PC-9 (cell line): ENCODE measurements around the gene ZFP3. TPM values are rescaled to one million over a fixed set of nuclear protein-coding genes. Genes with fewer than 3 reads are reported as not detected.
"Not testable (repeated sequence)": the region's sequence is repeated elsewhere in the genome, so short reads cannot be mapped to it uniquely, and the experiment has no call there.

Experiments used
- BruUV-seq: library from RNA; stranded (reverse); fragments of 400-500 nt; replicated peaks from 2 replicates; lab custom pipeline; 2021; lab: Mats Ljungman, UMichigan
- CTCF ChIA-PET: fragments of 300-600 bp; sonication (Branson Sonifier 250); formaldehyde crosslinking; loops from one replicate; lab custom pipeline; 2022; ENCODE audit warnings: antibody characterized with exemption; lab: Charles Lee
- POLR2A ChIA-PET: fragments of 300-600 bp; sonication (Branson Sonifier 250); formaldehyde crosslinking; loops from one replicate; lab custom pipeline; 2022; ENCODE audit warnings: antibody characterized with exemption; ENCODE audit not compliant: unreplicated experiment; lab: Charles Lee
- DNase-seq, 2 experiments: peaks; one replicate each; pipeline versions ENCODE4 v3.0.0 to v3.0.0-alpha.2; 2015 to 2022; ENCODE audit warnings: mixed read lengths in 1 of 2
- H2AFZ ChIP-seq: fragments of 200-600 bp; sonication (generic); 2 replicates; pipeline ENCODE4 v1.8.1; 2017; ENCODE audit warnings: antibody characterized with exemption
- H3F3A ChIP-seq: fragments of 200-600 bp; sonication (generic); 2 replicates; pipeline ENCODE4 v1.8.1; 2017; ENCODE audit warnings: antibody characterized with exemption, mild to moderate bottlenecking, low read depth; ENCODE audit not compliant: insufficient read depth
- H3K27ac ChIP-seq: fragments of 200-600 bp; sonication (generic); 2 replicates; pipeline ENCODE4 v1.6.1; 2016; ENCODE audit warnings: mixed run types
- H3K27me3 ChIP-seq: fragments of 200-600 bp; sonication (generic); 2 replicates; pipeline ENCODE4 v1.6.1; 2016; ENCODE audit warnings: low read depth, mixed run types; ENCODE audit not compliant: insufficient read depth
- H3K36me3 ChIP-seq: fragments of 200-600 bp; sonication (generic); 2 replicates; pipeline ENCODE4 v1.6.1; 2016; ENCODE audit warnings: low read depth, mixed run types
- H3K4me1 ChIP-seq: fragments of 200-600 bp; sonication (generic); replicated peaks from 2 replicates; pipeline ENCODE4 v1.6.1; 2016; ENCODE audit warnings: mixed run types; ENCODE audit not compliant: insufficient read depth
- H3K4me2 ChIP-seq: fragments of 200-600 bp; sonication (generic); 2 replicates; pipeline ENCODE4 v1.6.1; 2017; ENCODE audit warnings: mixed run types
- H3K4me3 ChIP-seq: fragments of 200-600 bp; sonication (generic); 2 replicates; pipeline ENCODE4 v1.6.1; 2016; ENCODE audit warnings: mixed run types
- H3K79me2 ChIP-seq: fragments of 200-600 bp; sonication (generic); 2 replicates; pipeline ENCODE4 v1.6.1; 2017; ENCODE audit warnings: low read depth, mixed run types
- H3K9me2 ChIP-seq: fragments of 200-600 bp; sonication (generic); 2 replicates; pipeline ENCODE4 v1.8.1; 2017; ENCODE audit warnings: mild to moderate bottlenecking; ENCODE audit not compliant: insufficient read depth
- H3K9me3 ChIP-seq: fragments of 200-600 bp; sonication (generic); 2 replicates; pipeline ENCODE4 v1.8.1; 2016; ENCODE audit warnings: low read depth; ENCODE audit not compliant: insufficient read depth
- H4K20me1 ChIP-seq: fragments of 200-600 bp; sonication (generic); 2 replicates; pipeline ENCODE4 v1.8.1; 2017; ENCODE audit not compliant: insufficient read depth
- CTCF ChIP-seq: fragments of 200-600 bp; sonication (generic); conservative IDR thresholded peaks from 2 replicates; pipeline ENCODE4 v1.6.1; 2017; ENCODE audit warnings: mixed run types, antibody characterized with exemption, mild to moderate bottlenecking, moderate library complexity
- EZH2 ChIP-seq: fragments of 200-600 bp; sonication (generic); IDR thresholded peaks from 2 replicates; pipeline ENCODE4 v1.8.0; 2017; ENCODE audit warnings: antibody characterized with exemption, low read depth
- intact Hi-C: fragments of 100-400 bp; cut with micrococcal nuclease; formaldehyde crosslinking; loops from one replicate; pipeline ENCODE4 v1.10.0; 2022; ENCODE audit not compliant: unreplicated experiment
- total RNA-seq: library from RNA; stranded (reverse); gene quantifications from 2 replicates; pipeline ENCODE4 v1.2.3, GENCODE V29; 2021

ZFP3 gene
- total RNA-seq, 1 experiment from 2014 or later = 4.5 TPM

- H3K36me3 ChIP-seq = no peaks in the 10 kb centered on the region
- peaks cover 1% of the 10 kb centered on the region; the same call in 1 of the 2 replicates for H3K9me3 ChIP-seq
- H3K27me3 ChIP-seq = peaks cover 38% of the 10 kb centered on the region
- H3K9me2 ChIP-seq = no peaks in the 10 kb centered on the region
- H4K20me1 ChIP-seq = no peaks in the 10 kb centered on the region
- POLR2A ChIA-PET = no interaction called here
- no peak within 1 kb of the TSS for H3K4me2 ChIP-seq
- intact Hi-C loops = no loop called here
- H3K27ac ChIP-seq = no peak within 1 kb of the TSS
- H3F3A ChIP-seq = peaks cover 15% of the 10 kb centered on the region
- H3K4me1 ChIP-seq = peaks cover 7% of the 10 kb centered on the region; the same call in 1 of the 2 replicates
- H2AFZ ChIP-seq = no peak within 1 kb of the TSS
- H3K79me2 ChIP-seq = 0 out of 2 replicates have a peak, but pooled peaks cover 2% of the 10 kb centered on the region
- no peak for TF ChIP-seq CTCF
- TF ChIP-seq EZH2 = no peak
- BruUV-seq = no TSS peak
- CTCF ChIA-PET = no interaction called here
- H3K4me3 ChIP-seq = no peak within 1 kb of the TSS
- no peak for DNase-seq
Measured at GRCh38 chr17:5115673-5116651, 37.7 kb downstream of the ZFP3 start, which contains the start of gene USP6. Gene USP6, plus strand, starts transcription at chr17:5116032. Its CDS starts 14,336 bp downstream, at chr17:5130368.

- Histone ChIP-seq H3K4me3 (no peak overlapping the region), H3K27ac (no peak overlapping the region), H3K79me2 (no peaks in the 10 kb centered on the region), H3K9me3 (no peaks in the 10 kb centered on the region), H3F3A (peaks cover 6% of the 10 kb centered on the region), H3K9me2 (no peaks in the 10 kb centered on the region), H3K27me3 (peaks cover 49% of the 10 kb centered on the region), H2AFZ (no peak overlapping the region), H4K20me1 (no peaks in the 10 kb centered on the region), H3K36me3 (no peaks in the 10 kb centered on the region), H3K4me2 (no peak overlapping the region), H3K4me1 (no peaks in the 10 kb centered on the region)
- intact Hi-C loops = no loop called here
- BruUV-seq = no TSS peak
- CTCF ChIA-PET = no interaction called here
- no peak for DNase-seq
- POLR2A ChIA-PET = no interaction called here
- TF ChIP-seq EZH2 = no peak
- TF ChIP-seq CTCF = no peak
Measured at GRCh38 chr17:5118219-5118618, 40.0 kb downstream of the ZFP3 start.

- peaks cover 61% of the 10 kb centered on the region for H3K27me3 ChIP-seq
- POLR2A ChIA-PET = no interaction called here
- CTCF ChIA-PET = no interaction called here
Measured at GRCh38 chr17:5120036-5120435, 41.8 kb downstream of the ZFP3 start.

GRCh38 chr17:5120436-5121185, 42.3 kb downstream of the ZFP3 start:
- H3K79me2 ChIP-seq, H3K4me3 ChIP-seq, POLR2A ChIA-PET, H3K4me1 ChIP-seq, H3K36me3 ChIP-seq, CTCF ChIA-PET, H2AFZ ChIP-seq, H3K27ac ChIP-seq, intact Hi-C loops, DNase-seq, H3F3A ChIP-seq, H3K9me2 ChIP-seq, BruUV-seq, H3K9me3 ChIP-seq, H4K20me1 ChIP-seq, H3K4me2 ChIP-seq: not testable (repeated sequence)
- peaks cover 65% of the 10 kb centered on the region for H3K27me3 ChIP-seq

More at GRCh38 chr17:5120036-5120435, 41.8 kb downstream of the ZFP3 start:
- H3F3A ChIP-seq = no peaks in the 10 kb centered on the region
- H3K4me1 ChIP-seq = no peaks in the 10 kb centered on the region
- H3K79me2 ChIP-seq = no peaks in the 10 kb centered on the region
- DNase-seq = no peak
- intact Hi-C loops = no loop called here
- H3K9me3 ChIP-seq = no peaks in the 10 kb centered on the region
- H3K27ac ChIP-seq = no peak overlapping the region
- H3K36me3 ChIP-seq = no peaks in the 10 kb centered on the region
- BruUV-seq = no TSS peak
- H4K20me1 ChIP-seq = no peaks in the 10 kb centered on the region
- H3K9me2 ChIP-seq = no peaks in the 10 kb centered on the region
- no peak overlapping the region for H3K4me2 ChIP-seq
- H2AFZ ChIP-seq = no peak overlapping the region
- TF ChIP-seq CTCF (no peak), EZH2 (no peak)
- H3K4me3 ChIP-seq = no peak overlapping the region
